Stimulated activated CD4-positive, alpha-beta T cell treated with anti-CD3 and anti-CD28 coated beads, Interleukin-1b, Interleukin-23, amount 100 ng/mL, for 4 hours (primary cell): ENCODE measurements around the gene SCT.

ENCODE experiments used
- DNase-seq, 2 donors: peaks; one replicate each; pipeline ENCODE4 v3.0.0-alpha.2; 2020; ENCODE audit warnings: low read depth in 2 of 2

Gene SCT

DNA sequence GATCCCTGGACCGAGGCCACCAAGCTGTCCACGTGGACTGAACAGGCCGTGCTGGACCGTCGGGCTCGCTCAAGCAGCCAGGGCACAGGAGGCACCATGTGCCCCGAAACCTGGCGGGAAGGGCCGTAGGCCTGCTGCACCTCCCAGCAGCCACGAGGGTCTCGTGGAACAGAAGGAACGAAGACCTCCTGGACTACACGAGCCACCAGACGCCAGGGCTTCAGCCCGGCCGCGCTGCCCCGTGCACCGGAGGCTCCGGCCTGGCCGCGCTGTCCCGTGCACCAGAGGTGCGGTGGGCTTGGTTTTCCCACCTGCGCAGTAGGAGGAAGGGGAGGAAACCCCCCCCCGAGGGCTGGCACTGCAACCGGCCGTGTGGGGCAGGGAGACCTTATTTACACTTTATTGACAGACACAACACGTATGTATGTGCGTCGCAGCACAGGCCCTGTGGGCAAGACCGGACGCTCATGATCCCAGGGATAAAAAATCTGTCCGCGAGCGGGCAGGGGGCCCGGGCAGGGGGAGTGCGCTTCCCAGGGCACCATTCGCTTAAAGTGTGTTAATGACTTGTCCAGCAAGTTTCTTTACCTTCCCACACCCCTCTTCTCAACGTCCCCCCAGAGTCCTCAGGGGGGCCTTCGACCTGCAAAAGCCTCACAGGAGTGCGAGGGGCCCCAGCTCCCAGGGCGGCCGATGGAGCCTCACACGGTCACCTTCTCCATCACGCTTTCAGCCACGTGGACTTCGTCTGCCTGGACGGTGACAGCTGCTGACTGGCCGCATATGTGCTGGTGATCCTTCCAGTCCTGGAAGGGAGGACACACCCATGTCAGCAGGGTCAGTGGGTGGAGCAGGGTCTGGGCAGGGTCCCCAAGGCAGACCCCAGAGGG, 17.1 kb upstream of the SCT start:
- DNase-seq: no peak

GRCh38 chr11:643366-643765, 16.4 kb upstream of the SCT start:
- DNase-seq: no peak

GRCh38 chr11:641806-642370, 14.9 kb upstream of the SCT start:
- DNase-seq: no peak

DNA sequence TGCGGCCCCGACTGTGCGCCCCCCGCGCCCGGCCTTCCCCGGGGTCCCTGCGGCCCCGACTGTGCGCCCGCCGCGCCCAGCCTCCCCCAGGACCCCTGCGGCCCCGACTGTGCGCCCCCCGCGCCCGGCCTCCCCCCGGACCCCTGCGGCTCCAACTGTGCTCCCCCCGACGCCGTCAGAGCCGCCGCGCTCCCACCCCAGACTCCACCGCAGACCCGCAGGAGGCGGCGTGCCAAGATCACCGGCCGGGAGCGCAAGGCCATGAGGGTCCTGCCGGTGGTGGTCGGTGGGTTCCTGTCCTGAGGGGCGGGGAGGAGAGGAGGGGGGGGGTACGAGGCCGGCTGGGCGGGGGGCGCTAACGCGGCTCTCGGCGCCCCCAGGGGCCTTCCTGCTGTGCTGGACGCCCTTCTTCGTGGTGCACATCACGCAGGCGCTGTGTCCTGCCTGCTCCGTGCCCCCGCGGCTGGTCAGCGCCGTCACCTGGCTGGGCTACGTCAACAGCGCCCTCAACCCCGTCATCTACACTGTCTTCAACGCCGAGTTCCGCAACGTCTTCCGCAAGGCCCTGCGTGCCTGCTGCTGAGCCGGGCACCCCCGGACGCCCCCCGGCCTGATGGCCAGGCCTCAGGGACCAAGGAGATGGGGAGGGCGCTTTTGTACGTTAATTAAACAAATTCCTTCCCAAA, 13.2 kb upstream of the SCT start:
- no peak for DNase-seq

DNA sequence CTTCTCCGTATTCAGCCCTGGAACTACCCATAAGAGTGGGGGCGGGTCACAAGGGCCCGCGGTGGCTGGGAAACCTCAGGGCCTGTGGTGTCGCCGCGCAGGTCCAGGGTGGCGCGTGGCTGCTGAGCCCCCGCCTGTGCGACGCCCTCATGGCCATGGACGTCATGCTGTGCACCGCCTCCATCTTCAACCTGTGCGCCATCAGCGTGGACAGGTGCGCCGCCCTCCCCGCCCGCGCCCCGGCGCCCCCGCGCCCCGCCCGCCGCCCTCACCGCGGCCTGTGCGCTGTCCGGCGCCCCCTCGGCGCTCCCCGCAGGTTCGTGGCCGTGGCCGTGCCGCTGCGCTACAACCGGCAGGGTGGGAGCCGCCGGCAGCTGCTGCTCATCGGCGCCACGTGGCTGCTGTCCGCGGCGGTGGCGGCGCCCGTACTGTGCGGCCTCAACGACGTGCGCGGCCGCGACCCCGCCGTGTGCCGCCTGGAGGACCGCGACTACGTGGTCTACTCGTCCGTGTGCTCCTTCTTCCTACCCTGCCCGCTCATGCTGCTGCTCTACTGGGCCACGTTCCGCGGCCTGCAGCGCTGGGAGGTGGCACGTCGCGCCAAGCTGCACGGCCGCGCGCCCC, 12.5 kb upstream of the SCT start:
- DNase-seq: no peak

DNA sequence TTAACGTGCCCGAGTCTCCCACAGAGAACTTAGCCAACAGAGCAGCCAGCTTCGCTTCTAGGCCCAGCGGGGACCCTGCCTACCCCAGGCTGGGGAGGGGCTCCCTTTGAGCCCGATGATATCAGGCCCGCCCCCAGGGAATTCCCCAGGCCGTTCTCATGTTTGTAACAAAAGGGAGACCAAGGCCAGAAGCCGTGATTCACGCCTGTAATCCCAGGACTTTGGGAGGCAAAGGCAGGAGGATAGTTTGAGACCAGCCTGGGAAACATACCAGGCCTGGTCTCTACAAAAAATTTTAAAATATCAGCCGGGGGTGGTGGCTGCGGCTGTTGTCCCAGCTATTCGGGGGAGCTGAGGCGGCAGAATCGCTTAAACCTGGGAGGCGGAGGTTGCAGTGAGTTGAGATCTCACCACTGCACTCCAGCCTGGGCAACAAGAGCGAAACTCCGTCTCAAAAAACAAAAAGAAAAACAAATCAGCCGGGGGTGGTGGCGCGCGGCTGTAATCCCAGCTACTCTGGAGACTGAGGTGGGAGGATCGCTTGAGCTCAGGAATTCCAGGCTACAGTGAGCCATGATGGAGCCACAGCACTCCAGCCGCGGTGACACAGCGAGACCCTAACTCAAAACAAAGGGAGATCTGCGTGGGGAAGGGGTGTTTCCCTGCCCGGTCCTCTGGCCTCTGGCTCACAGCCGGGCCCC, 11.8 kb upstream of the SCT start:
- no peak for DNase-seq

DNA sequence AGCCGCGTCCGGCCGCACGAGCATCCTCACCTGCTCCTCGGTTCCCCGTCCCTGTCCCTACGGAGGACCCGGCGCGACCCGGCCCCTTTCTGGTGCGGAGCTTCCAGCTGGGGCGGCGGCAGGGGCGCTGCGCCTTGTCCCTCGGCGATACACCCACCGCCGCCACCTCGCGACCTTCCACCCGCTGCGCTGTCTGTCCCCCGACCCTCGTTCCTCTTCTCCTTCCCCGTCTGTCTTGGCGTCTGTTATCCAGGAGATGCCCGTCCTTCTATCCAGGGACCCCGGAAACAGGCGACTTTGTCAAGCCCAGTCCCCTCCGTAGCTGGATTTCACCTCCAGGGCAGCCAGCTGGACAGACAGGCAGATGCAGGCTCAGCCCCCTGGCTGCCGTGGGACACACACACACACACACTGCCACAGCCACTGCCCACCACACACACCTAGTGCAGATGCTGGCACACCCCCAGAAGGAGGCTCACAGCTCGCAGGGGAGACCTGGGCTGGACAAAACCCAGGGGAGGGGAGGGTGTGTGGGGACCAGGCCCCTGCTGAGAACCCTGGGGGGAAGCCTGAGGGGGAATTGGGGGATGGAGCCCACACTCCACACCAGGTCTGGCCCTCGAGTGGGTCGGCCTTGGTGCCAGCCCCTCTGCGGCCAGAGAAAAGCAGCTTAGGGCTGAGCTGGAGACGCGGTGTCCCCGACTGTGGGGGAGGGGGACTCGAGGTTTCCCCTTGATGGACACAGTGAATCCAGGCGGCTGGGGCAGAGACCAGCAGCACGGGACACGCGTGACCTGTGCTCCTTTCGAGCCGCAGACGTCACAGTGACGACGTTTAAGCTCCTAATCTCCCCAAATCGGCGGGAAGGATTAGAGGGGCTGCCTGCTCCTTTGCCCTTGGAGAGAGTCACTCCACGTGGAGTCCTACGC, 10.9 kb upstream of the SCT start:
- DNase-seq: no peak

DNA sequence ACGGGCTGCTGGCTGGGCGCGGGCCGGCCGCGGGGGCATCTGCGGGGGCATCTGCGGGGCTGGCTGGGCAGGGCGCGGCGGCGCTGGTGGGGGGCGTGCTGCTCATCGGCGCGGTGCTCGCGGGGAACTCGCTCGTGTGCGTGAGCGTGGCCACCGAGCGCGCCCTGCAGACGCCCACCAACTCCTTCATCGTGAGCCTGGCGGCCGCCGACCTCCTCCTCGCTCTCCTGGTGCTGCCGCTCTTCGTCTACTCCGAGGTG, 10.3 kb upstream of the SCT start:
- no peak for DNase-seq

DNA sequence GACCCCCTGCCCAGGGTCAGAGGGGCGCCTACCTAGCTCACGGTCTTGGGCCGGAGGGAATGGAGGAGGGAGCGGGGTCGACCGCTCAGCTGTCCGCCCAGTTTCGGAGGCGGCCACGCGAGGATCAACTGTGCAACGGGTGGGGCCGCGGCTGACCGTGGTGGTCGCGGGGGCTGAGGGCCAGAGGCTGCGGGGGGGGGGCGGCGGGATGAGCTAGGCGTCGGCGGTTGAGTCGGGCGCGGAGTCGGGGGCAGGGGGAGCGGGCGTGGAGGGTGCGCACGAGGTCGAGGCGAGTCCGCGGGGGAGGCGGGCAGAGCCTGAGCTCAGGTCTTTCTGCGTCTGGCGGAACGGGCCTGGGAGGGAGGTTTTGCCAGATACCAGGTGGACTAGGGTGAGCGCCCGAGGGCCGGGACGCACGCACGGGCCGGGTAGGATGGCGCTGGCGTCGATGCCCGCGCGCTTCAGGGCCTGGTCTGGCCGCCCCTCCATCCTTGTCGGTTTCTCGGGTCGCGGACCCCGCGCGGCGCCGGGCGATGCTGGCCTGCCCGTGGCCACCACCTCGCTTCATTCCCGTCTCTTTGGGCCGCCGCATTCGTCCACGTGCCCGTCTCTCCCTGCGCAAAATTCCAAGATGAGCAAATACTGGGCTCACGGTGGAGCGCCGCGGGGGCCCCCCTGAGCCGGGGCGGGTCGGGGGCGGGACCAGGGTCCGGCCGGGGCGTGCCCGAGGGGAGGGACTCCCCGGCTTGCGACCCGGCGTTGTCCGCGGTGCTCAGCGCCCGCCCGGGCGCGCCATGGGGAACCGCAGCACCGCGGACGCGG, 9.7 kb upstream of the SCT start, which contains the start of gene DRD4:
Gene DRD4 (plus strand): TSS at position 759 of the 822 bp plus-strand sequence. CDS start 36 bp downstream, at position 795.
- no peak for DNase-seq

DNA sequence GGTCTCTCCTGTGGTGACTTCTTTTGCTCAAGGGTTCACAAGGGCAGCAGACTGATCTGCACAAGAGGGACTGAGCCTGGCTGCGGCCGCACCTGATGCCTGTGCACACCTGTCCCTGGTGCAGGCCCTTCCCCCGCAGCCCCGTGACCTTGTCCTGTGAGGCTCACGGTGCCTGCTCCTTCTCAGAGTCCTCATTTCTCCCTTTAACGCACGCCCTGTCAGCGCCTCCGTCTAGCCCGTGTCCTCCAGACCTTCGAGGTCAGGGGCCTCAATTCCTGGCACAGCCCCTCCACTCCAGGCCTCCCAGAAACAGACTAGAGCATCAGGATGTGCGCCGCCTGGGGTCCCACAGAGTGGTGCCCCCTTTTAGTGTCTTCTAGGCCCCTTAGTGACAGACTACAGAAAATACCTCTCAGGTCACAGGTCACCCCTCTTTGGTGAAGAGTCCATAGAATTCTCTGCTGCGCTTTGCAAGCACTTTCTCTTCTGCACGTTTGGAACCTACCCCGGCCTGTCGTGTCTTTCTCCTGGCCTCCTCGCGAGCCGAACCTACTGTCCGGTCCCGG, 9.0 kb upstream of the SCT start:
- DNase-seq: no peak

GRCh38 chr11:630871-631270, 3.9 kb upstream of the SCT start:
- no peak for DNase-seq

DNA sequence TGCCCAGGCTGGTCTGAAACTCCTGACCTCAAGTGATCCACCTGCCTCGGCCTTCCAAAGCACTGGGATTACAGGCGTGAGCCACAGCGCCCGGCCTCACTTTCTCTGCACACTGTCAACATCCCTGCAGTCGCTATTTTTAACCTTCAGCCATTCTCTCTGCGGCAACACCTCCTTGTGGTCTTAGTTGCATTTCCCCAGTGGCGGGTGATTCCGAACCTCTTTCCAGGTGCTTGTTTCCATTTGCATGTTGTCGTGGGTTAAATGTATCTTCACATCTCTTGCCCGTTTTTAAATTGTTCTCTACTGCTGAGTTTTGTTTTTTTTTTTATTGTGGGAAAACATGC, 2.2 kb upstream of the SCT start:
- DNase-seq: no peak

DNA sequence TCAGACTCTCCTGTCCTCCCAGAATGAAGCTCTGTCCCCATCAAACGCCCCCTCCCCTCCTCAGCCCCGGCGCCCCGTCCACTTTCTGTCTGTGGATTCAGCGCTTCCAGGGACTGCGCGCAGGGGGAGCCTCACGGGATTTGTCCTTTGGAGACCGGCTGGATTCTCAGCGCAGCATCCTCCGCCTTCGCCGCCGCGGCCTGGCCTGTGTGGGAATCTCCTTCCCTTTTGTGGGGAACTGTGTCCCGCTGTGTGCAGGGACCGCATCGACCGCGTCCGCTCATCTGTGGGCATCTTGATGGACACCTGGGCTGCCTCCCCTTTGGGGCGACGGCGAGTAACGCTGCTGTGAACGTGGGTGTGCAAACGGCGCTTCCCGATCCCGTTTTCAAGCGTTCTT, 1.1 kb upstream of the SCT start:
- DNase-seq: no peak

- DNase-seq: no peak
Observed at GRCh38 chr11:627308-627576, 261 bp upstream of the SCT start.

DNA sequence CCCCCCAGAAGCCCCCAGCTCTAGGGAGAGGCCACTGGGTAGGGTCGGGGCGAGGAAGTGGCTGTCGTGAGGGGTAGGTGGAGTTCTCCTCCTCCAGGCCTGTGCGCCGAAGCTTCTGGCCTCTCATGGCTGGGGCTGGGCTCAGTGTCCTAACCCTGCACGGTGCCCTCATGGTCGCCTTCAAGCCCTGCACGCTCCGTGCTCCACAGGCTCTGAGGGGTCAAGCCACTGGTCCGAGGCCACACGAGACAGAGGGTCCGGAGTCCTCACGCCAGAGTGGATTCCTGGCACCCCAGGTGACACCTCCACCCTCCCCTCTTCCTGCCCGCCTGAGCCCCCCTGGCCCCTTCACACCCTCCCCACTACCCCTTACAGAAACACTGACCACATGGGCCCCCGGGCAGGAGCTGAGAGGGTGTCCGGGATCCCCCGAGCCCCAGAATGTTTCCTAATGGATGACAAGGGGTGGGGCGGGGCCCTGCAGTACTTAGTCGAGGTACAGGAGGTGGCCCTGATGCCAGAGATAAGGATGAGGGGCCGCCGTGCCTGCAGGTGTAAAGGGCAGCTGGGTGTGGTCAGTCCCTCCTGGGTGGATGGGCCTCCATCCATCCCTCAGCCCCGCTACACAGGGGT, 1.2 kb downstream of the SCT start:
- no peak for DNase-seq

DNA sequence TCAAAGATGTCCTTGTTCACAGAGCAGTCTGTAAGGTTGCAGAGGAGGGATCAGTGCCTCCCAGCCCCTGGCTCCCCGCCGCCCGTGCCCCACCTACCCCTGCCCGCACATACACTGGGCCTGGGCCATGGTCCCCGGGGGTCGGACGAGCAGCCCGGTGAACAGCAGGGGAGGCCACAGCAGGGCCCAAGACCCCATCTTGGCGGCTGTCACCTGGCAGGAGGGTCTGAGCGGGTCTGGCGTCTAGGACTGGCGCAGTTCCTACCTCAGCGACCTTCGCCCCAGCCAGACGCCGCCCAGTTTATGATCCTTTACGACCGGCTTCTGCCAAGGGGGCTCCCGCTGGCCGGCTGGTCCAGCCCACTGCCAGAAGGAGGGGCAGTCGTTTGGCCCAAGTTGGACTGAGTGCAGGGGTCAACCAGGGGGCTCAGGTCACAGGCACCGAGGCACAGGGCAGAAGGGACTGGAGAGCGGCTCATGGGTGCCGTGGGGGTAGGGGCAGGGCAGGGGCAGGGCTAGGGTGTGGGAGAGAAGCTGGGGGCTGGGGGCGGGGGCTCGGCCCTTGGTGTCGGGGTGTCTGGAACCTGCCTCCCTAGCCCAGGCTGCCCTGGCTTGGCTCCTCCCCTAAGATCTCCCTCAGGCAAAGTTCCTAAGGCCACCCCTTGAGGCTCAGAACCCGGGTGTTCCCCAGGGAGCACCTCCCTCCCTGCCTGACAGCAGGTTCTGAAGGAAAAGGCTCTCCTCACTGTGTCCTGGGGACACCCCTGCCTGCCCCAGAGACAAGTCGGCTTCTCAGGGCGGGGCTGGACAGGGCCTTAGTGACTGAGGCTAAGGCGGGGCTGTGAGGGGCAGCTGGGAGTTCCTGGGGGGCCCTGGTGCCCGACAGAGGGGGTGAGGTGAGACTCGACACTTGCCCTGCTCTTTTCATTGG, 2.0 kb downstream of the SCT start, which contains the start of gene CDHR5:
Gene CDHR5 (minus strand): TSS at position 251 of the 931 bp plus-strand sequence. CDS start 53 bp downstream, at position 198.
- DNase-seq: no peak

DNA sequence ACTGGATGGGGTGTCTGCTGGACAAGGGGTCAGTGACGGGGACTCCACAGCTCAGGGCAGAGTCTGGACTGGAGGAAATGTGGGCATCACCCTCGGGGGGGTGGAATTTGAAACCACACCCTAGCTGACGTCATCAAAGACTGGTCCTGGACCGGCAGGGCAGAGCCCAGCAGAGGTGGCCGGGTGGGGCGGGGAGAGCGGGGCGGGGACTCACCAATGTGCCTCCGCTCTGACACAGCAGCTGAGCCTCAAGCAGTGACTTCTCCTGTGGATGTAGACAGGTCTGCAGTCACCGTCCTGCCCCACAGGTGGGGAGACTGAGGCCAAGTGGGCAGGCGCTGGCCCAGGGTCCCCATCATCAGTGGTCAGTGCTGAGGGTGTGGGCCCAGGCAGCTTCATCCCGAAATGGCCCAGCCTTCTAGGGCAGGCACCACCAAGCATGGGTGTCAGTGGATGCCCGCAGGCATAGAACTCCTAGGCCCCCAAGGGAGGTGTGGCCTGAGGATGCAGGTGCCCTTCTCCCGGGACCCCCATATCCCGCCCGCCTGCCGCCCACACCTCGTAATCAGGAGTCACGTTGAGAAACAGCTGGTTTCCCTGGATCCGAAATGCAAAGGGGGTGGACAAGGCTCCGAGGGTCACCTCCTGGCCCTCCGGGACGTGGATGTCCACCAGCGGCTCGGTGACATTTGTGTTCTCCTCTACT, 2.8 kb downstream of the SCT start:
- DNase-seq: no peak
